Fibroblast of the conjunctiva (primary cell): ENCODE results near the gene WDR86.

Experiments
- DNase-seq: peaks from one replicate; pipeline ENCODE4 v3.0.0-alpha.2; 2010; ENCODE audit warnings: low read depth

The WDR86 gene

GRCh38 chr7:151439855-151440798, 30.3 kb upstream of the WDR86 start, which contains the start of gene CRYGN:
TSS of gene CRYGN (minus strand) at chr7:151440141. CDS start at chr7:151439917, 224 bp downstream.
- DNase-seq, result no peak

- no peak for DNase-seq
Observed at GRCh38 chr7:151438864-151439601, 29.2 kb upstream of the WDR86 start.

GRCh38 chr7:151437866-151438516, 28.2 kb upstream of the WDR86 start:
- no peak for DNase-seq

GRCh38 chr7:151437159-151437553, 27.3 kb upstream of the WDR86 start:
- no peak for DNase-seq

DNA sequence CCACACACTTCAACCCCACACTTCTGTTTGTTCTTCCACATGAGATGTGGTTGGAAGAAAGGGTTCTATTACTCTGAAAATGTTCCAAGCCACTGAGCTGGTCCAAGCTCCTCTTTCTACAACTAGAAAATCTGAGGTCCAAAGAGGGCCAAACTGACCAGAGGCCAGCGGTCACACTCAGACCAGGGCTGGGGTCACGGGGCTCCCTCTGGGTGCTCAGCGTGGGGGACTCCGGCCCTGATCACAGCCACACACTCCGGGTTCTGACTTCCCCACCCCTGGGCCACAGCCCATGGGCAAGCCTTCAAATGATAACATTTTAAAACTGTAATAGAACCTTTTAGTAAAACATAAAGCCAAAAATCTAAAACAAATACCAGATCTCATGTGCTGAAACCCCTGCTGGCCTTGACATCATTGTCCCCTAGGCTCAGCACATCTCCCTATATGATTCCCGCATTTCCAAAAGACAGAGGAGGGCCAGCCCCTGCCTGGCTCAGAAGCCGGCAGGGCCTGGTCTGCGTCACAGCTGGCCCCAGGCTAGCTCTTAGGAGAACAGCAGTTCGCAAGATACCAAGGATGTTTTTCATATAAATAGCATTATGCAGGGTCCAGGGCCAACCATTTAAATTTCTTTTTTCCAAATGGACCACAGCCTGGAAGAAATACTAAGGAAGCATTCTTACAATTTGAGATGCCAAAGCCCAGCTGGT, 26.8 kb upstream of the WDR86 start:
- DNase-seq, result no peak

DNA sequence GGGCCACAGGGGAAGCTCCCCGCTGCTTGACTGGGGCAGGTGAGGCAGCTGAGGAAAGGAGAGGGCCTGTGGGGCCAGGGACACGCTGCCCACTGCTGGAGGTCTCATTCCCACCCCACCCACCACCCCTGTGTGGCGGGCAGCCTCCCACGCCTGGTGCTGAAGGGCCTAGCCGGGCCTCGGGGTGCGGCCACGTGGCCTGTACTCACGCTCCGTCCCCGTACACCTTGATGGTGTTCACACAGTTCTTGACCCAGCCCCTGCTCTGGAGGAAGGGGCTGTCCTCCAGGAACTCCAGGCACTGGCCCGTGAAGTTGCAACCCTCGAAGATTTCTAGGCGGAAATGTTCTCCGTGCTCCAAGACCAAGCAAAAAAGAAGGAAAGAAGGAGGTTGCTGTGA, 26.1 kb upstream of the WDR86 start:
- DNase-seq, result no peak

DNA sequence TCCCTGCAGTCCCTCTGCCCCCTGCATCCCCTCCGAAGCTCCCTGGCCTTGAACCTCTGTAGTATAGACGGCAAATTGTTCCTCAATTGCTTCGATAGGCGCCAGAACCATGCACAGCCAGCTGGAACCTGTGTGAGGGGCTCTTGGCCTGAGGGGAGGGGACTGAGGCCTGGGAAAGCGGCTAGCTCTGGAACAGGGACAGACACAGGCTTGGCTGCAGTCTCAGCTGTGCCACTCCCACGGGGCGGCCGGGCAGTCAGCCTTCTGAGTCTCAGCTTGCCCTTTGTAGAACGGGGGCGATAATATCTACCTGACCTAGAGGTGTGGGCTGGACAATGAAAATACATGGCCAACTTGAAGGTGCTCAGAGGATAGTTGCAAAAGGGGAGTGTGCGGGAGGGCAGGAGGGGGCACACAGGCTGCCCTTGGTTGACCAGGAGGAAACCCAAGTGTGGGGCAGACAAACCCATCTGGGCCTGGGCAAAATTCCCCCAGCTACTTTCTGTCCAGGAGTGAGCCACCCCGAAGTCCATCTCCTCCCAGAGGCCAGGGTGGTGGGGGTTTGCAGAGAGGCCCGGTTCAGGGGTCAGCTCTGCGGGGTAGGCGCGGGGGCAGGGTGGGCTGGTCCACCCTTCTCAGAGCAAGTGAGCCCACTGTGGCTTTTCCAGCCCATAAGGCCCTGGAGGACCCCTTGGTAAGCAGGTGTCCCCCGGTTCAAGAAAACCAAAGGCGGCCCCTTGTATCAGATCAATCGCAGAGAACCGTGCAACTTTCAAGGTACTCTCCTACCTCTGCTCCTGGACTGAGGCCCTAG, 25.5 kb upstream of the WDR86 start:
- no peak for DNase-seq

GRCh38 chr7:151434549-151434948, 24.7 kb upstream of the WDR86 start:
- DNase-seq, result no peak

GRCh38 chr7:151433721-151434400, 24.0 kb upstream of the WDR86 start:
- no peak for DNase-seq

DNA sequence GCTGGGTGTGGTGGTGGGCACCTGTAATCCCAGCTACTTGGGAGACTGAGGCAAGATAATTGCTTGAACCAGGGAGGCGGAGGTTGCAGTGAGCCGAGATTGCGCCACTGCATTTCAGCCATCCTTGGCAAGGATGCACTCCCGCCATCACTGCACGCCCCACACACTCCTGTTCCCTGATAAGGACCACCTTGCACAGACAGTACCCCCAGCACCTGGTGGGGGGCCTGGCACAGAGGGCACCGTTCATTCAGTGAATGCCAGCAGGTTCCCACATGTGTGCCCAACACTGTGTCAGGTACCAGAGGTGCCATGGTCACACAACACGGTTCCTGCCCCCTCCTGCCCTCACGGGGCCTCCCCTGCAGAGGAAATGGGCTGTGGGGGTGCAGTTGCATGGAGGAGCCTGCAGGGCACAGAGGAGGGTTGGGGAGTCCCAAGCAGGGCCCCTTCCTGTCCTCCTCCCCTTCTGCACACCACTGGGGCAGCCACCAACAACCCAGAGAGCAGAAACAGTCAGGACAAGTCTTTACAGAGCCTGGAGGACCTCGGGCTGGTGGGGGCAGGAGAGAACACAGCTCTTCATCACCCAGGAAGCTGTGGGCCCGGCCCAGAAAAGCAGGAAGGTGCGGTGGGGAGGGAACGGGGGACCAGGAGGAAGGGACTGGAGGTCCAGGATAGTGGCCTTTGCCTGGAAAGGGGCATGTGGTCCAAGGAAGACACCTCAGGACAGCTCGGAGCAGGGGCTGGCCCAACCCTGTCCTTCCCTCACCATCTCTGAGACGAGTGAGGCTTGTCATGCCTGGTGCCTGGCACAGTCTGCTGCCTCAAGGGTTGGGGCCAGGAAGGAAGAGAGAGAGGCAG, 23.1 kb upstream of the WDR86 start:
- no peak for DNase-seq

GRCh38 chr7:151431768-151432311, 22.0 kb upstream of the WDR86 start:
- DNase-seq, result no peak

GRCh38 chr7:151431281-151431767, 21.5 kb upstream of the WDR86 start:
- no peak for DNase-seq

GRCh38 chr7:151430391-151431205, 20.8 kb upstream of the WDR86 start:
- no peak for DNase-seq

- no peak for DNase-seq
Observed at GRCh38 chr7:151429560-151430331, 19.9 kb upstream of the WDR86 start.

DNA sequence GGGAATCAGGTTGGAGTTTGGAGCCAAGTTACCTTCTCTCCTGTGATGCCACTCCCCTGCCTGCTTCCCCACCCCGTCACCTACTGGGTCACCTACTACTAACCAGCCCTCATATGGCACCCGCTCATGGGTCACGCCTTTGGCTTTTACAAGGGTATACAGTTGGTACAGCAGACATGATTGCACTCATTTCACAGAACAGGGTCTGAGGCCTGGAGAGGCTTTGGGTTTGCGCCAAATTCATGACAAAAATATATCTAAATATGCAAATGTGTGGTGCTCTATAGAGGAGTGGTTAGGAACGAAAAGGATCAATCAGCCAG, 19.4 kb upstream of the WDR86 start:
- DNase-seq, result no peak

- no peak for DNase-seq
Observed at GRCh38 chr7:151428378-151429236, 18.8 kb upstream of the WDR86 start.
